ENCODE data around the gene ASIC4.

Gene ASIC4

DNA sequence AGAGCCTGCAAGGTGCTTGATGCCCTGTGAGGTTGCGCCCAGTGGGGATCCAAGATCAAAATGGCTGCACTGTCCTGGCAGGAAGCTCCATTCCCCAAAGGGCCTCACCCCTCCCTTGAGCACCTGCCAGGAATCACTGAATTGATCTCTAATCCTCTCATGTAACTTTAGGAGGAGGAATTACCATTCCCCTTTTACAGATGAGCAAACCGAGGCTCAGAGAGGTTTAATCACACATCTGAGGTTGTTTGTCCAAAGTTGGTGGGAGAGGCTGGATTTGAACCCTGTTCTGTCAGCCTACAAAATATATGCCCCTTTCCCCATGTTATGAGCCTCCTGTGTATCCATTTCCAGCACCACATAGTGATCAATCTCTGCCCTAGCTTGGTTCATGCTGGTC is 10.5 kb downstream of the ASIC4 start:
- no peak overlapping the region for H3K27ac ChIP-seq (ENCODE audit: low read depth, low read length)
- no peaks in the 10 kb centered on the region for H3K79me1 ChIP-seq (ENCODE audit: low read length)
- H4K8ac ChIP-seq (ENCODE audit: low read depth, low read length): no peak overlapping the region
- H3K4me2 ChIP-seq (ENCODE audit: low read length): no peak overlapping the region
- no peak overlapping the region for H2BK5ac ChIP-seq (ENCODE audit: low read length)
- H3K4me1 ChIP-seq (ENCODE audit: control insufficient read depth, low read depth, low read length): peaks cover 11% of the 10 kb centered on the region
- H2BK15ac ChIP-seq (replicated peaks; ENCODE audit: low read depth): no peak overlapping the region
- H3K79me2 ChIP-seq (ENCODE audit: control insufficient read depth, insufficient read depth, low read length): no peaks in the 10 kb centered on the region
- H3K4ac ChIP-seq (ENCODE audit: low read depth, low read length): no peak overlapping the region
- WGBS (ENCODE audit: extremely low coverage, insufficient coverage, low lambda C conversion rate): no CpG with 5 or more reads among the region's 2 CpGs
- no peak overlapping the region for H3K56ac ChIP-seq (ENCODE audit: low read length)
- no peak overlapping the region for H3K4me3 ChIP-seq (ENCODE audit: low read length)
- no peak overlapping the region for H4K5ac ChIP-seq (ENCODE audit: low read length)
- DNase-seq: no peak
- H3K23ac ChIP-seq (ENCODE audit: low read length): no peak overlapping the region
- H3K27me3 ChIP-seq (ENCODE audit: insufficient read depth, low read length, poor library complexity): no peaks in the 10 kb centered on the region
- H3K36me3 ChIP-seq (ENCODE audit: control insufficient read depth, insufficient read depth, low read length): no peaks in the 10 kb centered on the region
- H3K18ac ChIP-seq (ENCODE audit: low read length): no peak overlapping the region
- no peak overlapping the region for H2AK5ac ChIP-seq (ENCODE audit: low read length)
- no peak overlapping the region for H2BK120ac ChIP-seq (ENCODE audit: low read depth, low read length)
- no peak overlapping the region for H3K9ac ChIP-seq (ENCODE audit: low read length)

DNA sequence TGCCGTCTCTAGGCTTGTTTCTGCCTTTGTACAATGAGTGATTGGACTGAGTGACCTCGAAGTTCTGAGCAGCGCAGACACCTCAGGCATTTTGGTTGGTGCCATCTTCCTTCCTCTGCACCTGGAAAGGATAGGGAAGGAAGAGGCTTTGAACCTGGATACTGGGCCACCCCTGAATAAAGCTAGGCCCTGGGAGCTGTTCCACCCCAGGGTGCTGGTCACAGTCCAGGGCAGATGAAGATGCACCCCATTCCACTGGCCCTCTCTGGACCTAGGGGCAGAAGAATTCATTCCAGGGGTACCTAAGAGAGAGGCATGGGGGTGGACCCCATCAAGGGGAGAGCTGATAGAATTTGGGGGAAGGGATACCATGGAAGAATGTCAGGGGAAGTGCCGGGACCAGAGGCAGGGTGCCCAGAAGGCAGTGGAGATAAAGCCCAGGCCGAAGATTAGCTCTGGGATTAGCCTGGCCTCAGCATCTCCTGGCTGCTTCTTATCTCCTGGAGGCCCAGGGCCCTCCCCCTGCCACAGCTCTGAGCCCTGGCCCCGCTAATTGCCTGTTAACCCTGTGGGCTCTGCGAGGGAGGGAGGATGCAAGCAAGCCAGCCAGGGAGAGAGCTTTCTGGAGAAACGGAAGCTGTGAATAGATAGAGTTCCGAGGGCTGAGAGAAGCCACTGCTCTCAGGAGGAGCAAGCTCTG is 11.4 kb downstream of the ASIC4 start:
- Histone ChIP-seq H3K9ac (ENCODE audit: low read length) (no peak overlapping the region), H3K27me3 (ENCODE audit: insufficient read depth, low read length, poor library complexity) (no peaks in the 10 kb centered on the region), H3K36me3 (ENCODE audit: control insufficient read depth, insufficient read depth, low read length) (no peaks in the 10 kb centered on the region), H3K23ac (ENCODE audit: low read length) (no peak overlapping the region), H3K27ac (ENCODE audit: low read depth, low read length) (no peak overlapping the region), H2BK5ac (ENCODE audit: low read length) (no peak overlapping the region), H3K4me1 (ENCODE audit: control insufficient read depth, low read depth, low read length) (peaks cover 11% of the 10 kb centered on the region), H2BK15ac (replicated peaks; ENCODE audit: low read depth) (no peak overlapping the region), H2AK5ac (ENCODE audit: low read length) (no peak overlapping the region), H4K8ac (ENCODE audit: low read depth, low read length) (no peak overlapping the region), H3K79me2 (ENCODE audit: control insufficient read depth, insufficient read depth, low read length) (no peaks in the 10 kb centered on the region), H3K79me1 (ENCODE audit: low read length) (no peaks in the 10 kb centered on the region), H2BK120ac (ENCODE audit: low read depth, low read length) (no peak overlapping the region), H3K4me2 (ENCODE audit: low read length) (no peak overlapping the region), H3K18ac (ENCODE audit: low read length) (no peak overlapping the region), H3K56ac (ENCODE audit: low read length) (peak overlapping the region; percentile 66), H4K5ac (ENCODE audit: low read length) (no peak overlapping the region), H3K4ac (ENCODE audit: low read depth, low read length) (no peak overlapping the region), H3K4me3 (ENCODE audit: low read length) (no peak overlapping the region)
- WGBS (ENCODE audit: extremely low coverage, insufficient coverage, low lambda C conversion rate): no CpG with 5 or more reads among the region's 9 CpGs
- DNase-seq: peak; percentile 95

GRCh38 chr2:219526320-219527075 is 12.2 kb downstream of the ASIC4 start:
- H3K79me1 ChIP-seq (ENCODE audit: low read length): no peaks in the 10 kb centered on the region
- no CpG with 5 or more reads among the region's 11 CpGs for WGBS (ENCODE audit: extremely low coverage, insufficient coverage, low lambda C conversion rate)
- H3K79me2 ChIP-seq (ENCODE audit: control insufficient read depth, insufficient read depth, low read length): no peaks in the 10 kb centered on the region
- H3K4ac ChIP-seq (ENCODE audit: low read depth, low read length): no peak overlapping the region
- peaks cover 11% of the 10 kb centered on the region for H3K4me1 ChIP-seq (ENCODE audit: control insufficient read depth, low read depth, low read length)
- no peak overlapping the region for H2BK120ac ChIP-seq (ENCODE audit: low read depth, low read length)
- no peak overlapping the region for H3K27ac ChIP-seq (ENCODE audit: low read depth, low read length)
- peak overlapping the region; percentile 66 for H3K56ac ChIP-seq (ENCODE audit: low read length)
- H3K4me3 ChIP-seq (ENCODE audit: low read length): no peak overlapping the region
- H3K4me2 ChIP-seq (ENCODE audit: low read length): no peak overlapping the region
- no peak overlapping the region for H3K23ac ChIP-seq (ENCODE audit: low read length)
- no peak overlapping the region for H4K8ac ChIP-seq (ENCODE audit: low read depth, low read length)
- H3K9ac ChIP-seq (ENCODE audit: low read length): peak overlapping the region; percentile 18
- no peaks in the 10 kb centered on the region for H3K36me3 ChIP-seq (ENCODE audit: control insufficient read depth, insufficient read depth, low read length)
- no peak overlapping the region for H4K5ac ChIP-seq (ENCODE audit: low read length)
- DNase-seq: no peak
- no peak overlapping the region for H2BK5ac ChIP-seq (ENCODE audit: low read length)
- H2BK15ac ChIP-seq (replicated peaks; ENCODE audit: low read depth): no peak overlapping the region
- no peak overlapping the region for H3K18ac ChIP-seq (ENCODE audit: low read length)
- H2AK5ac ChIP-seq (ENCODE audit: low read length): peak overlapping the region; percentile 92
- no peaks in the 10 kb centered on the region for H3K27me3 ChIP-seq (ENCODE audit: insufficient read depth, low read length, poor library complexity)

GRCh38 chr2:219527076-219527394 is 12.8 kb downstream of the ASIC4 start:
- no peak overlapping the region for H3K23ac ChIP-seq (ENCODE audit: low read length)
- no peaks in the 10 kb centered on the region for H3K36me3 ChIP-seq (ENCODE audit: control insufficient read depth, insufficient read depth, low read length)
- no peak overlapping the region for H3K4ac ChIP-seq (ENCODE audit: low read depth, low read length)
- H3K56ac ChIP-seq (ENCODE audit: low read length): peak overlapping the region; percentile 1
- H3K4me1 ChIP-seq (ENCODE audit: control insufficient read depth, low read depth, low read length): peaks cover 8% of the 10 kb centered on the region
- H3K79me2 ChIP-seq (ENCODE audit: control insufficient read depth, insufficient read depth, low read length): no peaks in the 10 kb centered on the region
- no peak overlapping the region for H3K27ac ChIP-seq (ENCODE audit: low read depth, low read length)
- WGBS (ENCODE audit: extremely low coverage, insufficient coverage, low lambda C conversion rate): no CpG with 5 or more reads among the region's 6 CpGs
- H2BK120ac ChIP-seq (ENCODE audit: low read depth, low read length): no peak overlapping the region
- H3K9ac ChIP-seq (ENCODE audit: low read length): no peak overlapping the region
- no peak overlapping the region for H3K4me2 ChIP-seq (ENCODE audit: low read length)
- H4K5ac ChIP-seq (ENCODE audit: low read length): no peak overlapping the region
- no peaks in the 10 kb centered on the region for H3K79me1 ChIP-seq (ENCODE audit: low read length)
- H2BK5ac ChIP-seq (ENCODE audit: low read length): no peak overlapping the region
- DNase-seq: no peak
- H2BK15ac ChIP-seq (replicated peaks; ENCODE audit: low read depth): no peak overlapping the region
- H3K27me3 ChIP-seq (ENCODE audit: insufficient read depth, low read length, poor library complexity): no peaks in the 10 kb centered on the region
- no peak overlapping the region for H3K4me3 ChIP-seq (ENCODE audit: low read length)
- no peak overlapping the region for H4K8ac ChIP-seq (ENCODE audit: low read depth, low read length)
- H2AK5ac ChIP-seq (ENCODE audit: low read length): peak overlapping the region; percentile 72
- H3K18ac ChIP-seq (ENCODE audit: low read length): no peak overlapping the region

- Histone ChIP-seq H2AK5ac (ENCODE audit: low read length) (peak overlapping the region; percentile 72), H3K23ac (ENCODE audit: low read length) (no peak overlapping the region), H3K4me1 (ENCODE audit: control insufficient read depth, low read depth, low read length) (peaks cover 8% of the 10 kb centered on the region), H3K4me2 (ENCODE audit: low read length) (no peak overlapping the region), H2BK5ac (ENCODE audit: low read length) (no peak overlapping the region), H3K27me3 (ENCODE audit: insufficient read depth, low read length, poor library complexity) (no peaks in the 10 kb centered on the region), H3K56ac (ENCODE audit: low read length) (peak overlapping the region; percentile 1), H2BK15ac (replicated peaks; ENCODE audit: low read depth) (no peak overlapping the region), H3K79me1 (ENCODE audit: low read length) (no peaks in the 10 kb centered on the region), H3K4me3 (ENCODE audit: low read length) (no peak overlapping the region), H3K36me3 (ENCODE audit: control insufficient read depth, insufficient read depth, low read length) (no peaks in the 10 kb centered on the region), H3K79me2 (ENCODE audit: control insufficient read depth, insufficient read depth, low read length) (no peaks in the 10 kb centered on the region), H4K5ac (ENCODE audit: low read length) (no peak overlapping the region), H3K9ac (ENCODE audit: low read length) (no peak overlapping the region), H3K4ac (ENCODE audit: low read depth, low read length) (no peak overlapping the region), H4K8ac (ENCODE audit: low read depth, low read length) (no peak overlapping the region), H3K18ac (ENCODE audit: low read length) (no peak overlapping the region), H2BK120ac (ENCODE audit: low read depth, low read length) (no peak overlapping the region), H3K27ac (ENCODE audit: low read depth, low read length) (no peak overlapping the region)
- WGBS (ENCODE audit: extremely low coverage, insufficient coverage, low lambda C conversion rate): no CpG with 5 or more reads among the region's 5 CpGs
- DNase-seq: no peak
Observed at GRCh38 chr2:219527472-219527871, 13.2 kb downstream of the ASIC4 start.
